ENCODE data around the gene OMA1. TPM values are rescaled to one million over a fixed set of nuclear protein-coding genes. Genes with fewer than 3 reads are reported as not detected.

Gene OMA1
- polyA plus RNA-seq, 1 of the 3 experiments (the other 2 are of a cell fraction) = 6.9 TPM

GRCh38 chr1:58442114-58442513 lies 104.4 kb downstream of the OMA1 start:
- H3K9me2 ChIP-seq = no peaks in the 10 kb centered on the region
- no peaks in the 10 kb centered on the region for H3K9me3 ChIP-seq
- H3F3A ChIP-seq (replicated peaks; ENCODE audit: insufficient read depth) = no peaks in the 10 kb centered on the region
- H4K20me1 ChIP-seq (ENCODE audit: insufficient read depth) = no peaks in the 10 kb centered on the region
- TF ChIP-seq TCF12 (IDR thresholded peaks at IDR 0.05) = no peak; the same call in 1 of the 2 replicates
- no peak for TF ChIP-seq MEF2A (IDR thresholded peaks at IDR 0.05; ENCODE audit: borderline replicate concordance, low read depth)
- TF ChIP-seq GATA2 (CRISPR knock-in tag; IDR thresholded peaks at IDR 0.05) = 0 out of 2 replicates have a peak, but pooled peaks have one; percentile 23
- TF ChIP-seq NFIC (IDR thresholded peaks at IDR 0.05; ENCODE audit: borderline replicate concordance) = 0 out of 2 replicates have a peak, but pooled peaks have one; percentile 22
- CTCF ChIA-PET = interaction anchor here (0.6 to 1.0 kb wide), 2 partner anchors 85 to 892 kb away, joined by 3 read pairs; no protein-coding TSS in a partner anchor
- DNase-seq = peak; percentile 27
- H3K4me1 ChIP-seq (ENCODE audit: control insufficient read depth in 1 of 2, insufficient read depth in 2 of 2, low read depth in 1 of 2, low read length in 1 of 2) = peaks cover 0 to 9% of the 10 kb centered on the region in 2 experiments; a peak in 2 of 4 replicates
- no peak overlapping the region for H3K9ac ChIP-seq
- no peak overlapping the region for H3K27ac ChIP-seq (ENCODE audit: low read depth in 2 of 2, low read length in 1 of 2)
- H3K79me2 ChIP-seq (ENCODE audit: insufficient read depth) = no peaks in the 10 kb centered on the region
- no peak overlapping the region for H3K4me2 ChIP-seq
- 75% methylated on average over 5 of the region's 6 CpGs for WGBS (ENCODE audit: low lambda C conversion rate)
- no peak overlapping the region for H2AFZ ChIP-seq (ENCODE audit: low read depth)
- H3K4me3 ChIP-seq (ENCODE audit: low read depth in 2 of 2, low read length in 1 of 2) = no peak overlapping the region
- H3K27me3 ChIP-seq (ENCODE audit: insufficient read depth) = no peaks in the 10 kb centered on the region
- POLR2A ChIA-PET = no interaction called here
- H3K36me3 ChIP-seq (replicated peaks in 1 of 2; ENCODE audit: control insufficient read depth in 1 of 2, insufficient read depth in 2 of 2, low read length in 1 of 2) = no peaks in the 10 kb centered on the region

GRCh38 chr1:58441699-58442098 lies 104.8 kb downstream of the OMA1 start:
- H3K79me2 ChIP-seq (ENCODE audit: insufficient read depth) = no peaks in the 10 kb centered on the region
- H4K20me1 ChIP-seq (ENCODE audit: insufficient read depth) = no peaks in the 10 kb centered on the region
- peaks cover 0 to 9% of the 10 kb centered on the region in 2 experiments; a peak in 2 of 4 replicates for H3K4me1 ChIP-seq (ENCODE audit: control insufficient read depth in 1 of 2, insufficient read depth in 2 of 2, low read depth in 1 of 2, low read length in 1 of 2)
- H3K9me2 ChIP-seq = no peaks in the 10 kb centered on the region
- WGBS (ENCODE audit: low lambda C conversion rate) = 86% methylated on average over 10 of the region's 10 CpGs
- no peak overlapping the region for H3K27ac ChIP-seq (ENCODE audit: low read depth in 2 of 2, low read length in 1 of 2)
- ChIA-PET CTCF (no interaction called here), POLR2A (no interaction called here)
- no peaks in the 10 kb centered on the region for H3K9me3 ChIP-seq
- no peak overlapping the region for H3K4me2 ChIP-seq
- H3K4me3 ChIP-seq (ENCODE audit: low read depth in 2 of 2, low read length in 1 of 2) = no peak overlapping the region
- no peaks in the 10 kb centered on the region for H3K27me3 ChIP-seq (ENCODE audit: insufficient read depth)
- no peak overlapping the region for H3K9ac ChIP-seq
- TF ChIP-seq GABPA (IDR thresholded peaks at IDR 0.05; ENCODE audit: low read depth) (no peak), MAX (IDR thresholded peaks at IDR 0.05; ENCODE audit: low read depth) (no peak), TCF12 (IDR thresholded peaks at IDR 0.05) (no peak)
- H3K36me3 ChIP-seq (replicated peaks in 1 of 2; ENCODE audit: control insufficient read depth in 1 of 2, insufficient read depth in 2 of 2, low read length in 1 of 2) = no peaks in the 10 kb centered on the region
- DNase-seq = no peak
- no peak overlapping the region for H2AFZ ChIP-seq (ENCODE audit: low read depth)
- H3F3A ChIP-seq (replicated peaks; ENCODE audit: insufficient read depth) = no peaks in the 10 kb centered on the region

GRCh38 chr1:58440696-58441095 lies 105.8 kb downstream of the OMA1 start:
- WGBS (ENCODE audit: low lambda C conversion rate) = 86% methylated on average over 3 of the region's 5 CpGs
- ChIA-PET CTCF (interaction anchor here (1.2 kb wide), 1 partner anchor 190 kb away, joined by 3 read pairs; no protein-coding TSS in a partner anchor), POLR2A (no interaction called here)
- Histone ChIP-seq H3F3A (replicated peaks; ENCODE audit: insufficient read depth) (no peaks in the 10 kb centered on the region), H3K27me3 (ENCODE audit: insufficient read depth) (no peaks in the 10 kb centered on the region), H3K36me3 (replicated peaks in 1 of 2; ENCODE audit: control insufficient read depth in 1 of 2, insufficient read depth in 2 of 2, low read length in 1 of 2) (no peaks in the 10 kb centered on the region), H3K79me2 (ENCODE audit: insufficient read depth) (no peaks in the 10 kb centered on the region), H3K4me1 (ENCODE audit: control insufficient read depth in 1 of 2, insufficient read depth in 2 of 2, low read depth in 1 of 2, low read length in 1 of 2) (peaks cover 0 to 14% of the 10 kb centered on the region in 2 experiments; a peak in 2 of 4 replicates), H3K27ac (ENCODE audit: low read depth in 2 of 2, low read length in 1 of 2) (no peak overlapping the region), H2AFZ (ENCODE audit: low read depth) (no peak overlapping the region), H4K20me1 (ENCODE audit: insufficient read depth) (no peaks in the 10 kb centered on the region), H3K9ac (no peak overlapping the region), H3K9me3 (no peaks in the 10 kb centered on the region), H3K4me2 (no peak overlapping the region), H3K9me2 (no peaks in the 10 kb centered on the region), H3K4me3 (ENCODE audit: low read depth in 2 of 2, low read length in 1 of 2) (no peak overlapping the region)
- DNase-seq = no peak
- TF ChIP-seq PBX3 (IDR thresholded peaks at IDR 0.05) = no peak
